GM18951 (cell line): Measurements from ENCODE around the gene FBF1.

Experiments
- POLR2A ChIP-seq: IDR thresholded peaks from 4 replicates; pipeline ENCODE4 v1.6.1; 2011; ENCODE audit warnings: mild to moderate bottlenecking; ENCODE audit not compliant: insufficient read length, insufficient read depth; ENCODE audit errors: extremely low read depth
- in situ Hi-C: fragments of 300-500 bp; cut with MboI; formaldehyde crosslinking; loops from one replicate; pipeline ENCODE4 v1.12.0; 2022; ENCODE audit warnings: low sequenced_read_pairs, mixed read lengths, inconsistent platforms; ENCODE audit not compliant: unreplicated experiment

Gene FBF1

DNA sequence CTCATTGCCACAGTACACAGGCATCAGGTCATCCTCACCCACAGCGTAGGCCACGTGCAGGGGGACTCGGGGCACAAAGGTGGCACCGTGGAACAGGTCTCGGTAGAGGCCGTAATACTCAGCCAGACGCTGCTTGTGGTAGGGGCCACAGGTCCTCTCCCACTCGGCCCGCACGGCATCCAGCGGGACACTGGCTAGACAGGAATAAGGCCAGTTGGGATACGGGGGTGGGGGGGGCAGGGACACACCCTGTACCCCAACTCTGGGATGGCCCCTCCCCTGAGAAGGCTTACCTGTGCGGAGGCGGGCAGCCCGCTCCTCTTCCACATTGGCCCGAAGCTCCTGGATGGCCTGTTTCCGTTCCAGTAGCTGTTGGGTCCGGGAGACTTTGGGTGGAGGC lies 39.1 kb downstream of the FBF1 start:
- in situ Hi-C loops = loop anchor here (25.0 kb wide), 1 partner anchor 386 kb away; no protein-coding TSS in a partner anchor
- TF ChIP-seq POLR2A = no peak

DNA sequence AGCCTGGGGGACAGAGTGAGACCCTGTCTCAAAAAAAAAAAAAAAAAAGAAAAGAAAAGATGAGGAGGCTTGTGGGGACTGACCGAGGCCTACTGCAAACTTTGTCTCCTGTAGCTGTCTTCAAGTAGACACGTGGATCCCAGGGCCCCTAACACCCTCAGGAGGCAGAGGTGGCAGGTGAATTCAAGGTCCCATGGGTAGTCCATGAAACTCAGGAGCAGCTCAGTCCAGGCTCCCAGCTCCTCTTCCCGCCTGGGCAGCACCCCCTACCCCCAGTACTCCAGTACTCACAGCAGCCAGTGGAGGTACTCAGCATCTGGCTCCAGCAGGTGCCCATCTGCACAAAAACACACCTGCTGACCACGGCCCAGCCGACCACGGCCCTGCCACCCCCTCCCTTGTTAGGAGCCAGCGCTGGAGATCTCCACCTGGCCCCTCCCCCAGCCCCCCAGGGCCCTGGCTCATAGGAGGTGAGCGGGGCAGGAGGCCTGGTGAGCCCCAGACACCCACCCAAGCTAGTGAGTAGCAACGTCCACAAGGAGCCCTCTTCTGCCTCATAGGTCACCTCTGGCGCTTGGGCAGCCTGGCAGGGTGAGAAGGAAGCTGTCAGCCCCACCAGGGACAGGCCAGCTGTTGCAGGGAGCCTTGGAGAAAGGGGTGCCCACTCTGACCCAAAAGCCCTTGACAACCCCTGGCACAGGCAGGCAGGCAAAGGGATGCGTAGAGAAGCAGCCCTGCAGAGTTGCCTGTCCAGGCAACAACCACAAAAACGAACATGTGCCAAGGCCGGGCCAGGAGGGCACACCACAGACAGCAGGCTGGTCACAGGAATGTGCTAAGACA lies 39.9 kb downstream of the FBF1 start:
- TF ChIP-seq POLR2A = no peak
- in situ Hi-C loops = loop anchor here (25.0 kb wide), 1 partner anchor 386 kb away; no protein-coding TSS in a partner anchor

DNA sequence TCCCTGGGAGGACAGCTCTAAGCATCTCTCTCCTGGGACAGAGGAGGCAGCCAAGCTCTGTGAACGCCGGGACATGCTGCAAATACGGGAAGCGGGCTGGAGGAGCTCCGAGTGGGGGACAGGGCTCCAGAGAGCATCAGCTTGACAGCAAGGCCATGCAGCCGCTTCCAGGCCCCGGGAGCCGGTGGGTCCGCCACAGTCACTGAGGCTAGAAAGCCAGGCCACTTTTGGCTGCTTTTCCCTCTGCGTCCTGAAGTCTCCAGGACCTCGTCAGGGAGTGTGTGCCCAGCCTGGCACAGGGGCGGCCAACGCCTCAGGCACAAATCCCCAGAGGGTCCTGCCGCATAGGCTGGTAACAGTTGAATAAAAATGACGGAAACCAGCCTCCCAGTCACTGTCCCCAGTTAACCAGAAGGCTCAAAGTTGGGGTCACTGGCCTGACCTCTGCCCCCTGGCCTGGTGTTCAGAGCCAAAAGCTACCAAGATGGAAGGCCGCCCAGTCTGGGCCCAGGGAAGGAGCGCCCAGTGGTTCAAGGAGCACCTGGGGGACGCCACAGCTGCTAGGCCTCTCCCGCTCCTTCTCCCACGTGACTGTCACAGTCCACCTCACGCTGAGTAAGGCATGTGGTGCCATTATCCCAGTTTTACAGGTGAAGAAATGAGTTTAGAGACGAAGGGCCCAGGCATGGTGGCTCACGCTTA lies 40.9 kb downstream of the FBF1 start:
- in situ Hi-C loops = loop anchor here (25.0 kb wide), 1 partner anchor 387 kb away; no protein-coding TSS in a partner anchor
- no peak for TF ChIP-seq POLR2A

DNA sequence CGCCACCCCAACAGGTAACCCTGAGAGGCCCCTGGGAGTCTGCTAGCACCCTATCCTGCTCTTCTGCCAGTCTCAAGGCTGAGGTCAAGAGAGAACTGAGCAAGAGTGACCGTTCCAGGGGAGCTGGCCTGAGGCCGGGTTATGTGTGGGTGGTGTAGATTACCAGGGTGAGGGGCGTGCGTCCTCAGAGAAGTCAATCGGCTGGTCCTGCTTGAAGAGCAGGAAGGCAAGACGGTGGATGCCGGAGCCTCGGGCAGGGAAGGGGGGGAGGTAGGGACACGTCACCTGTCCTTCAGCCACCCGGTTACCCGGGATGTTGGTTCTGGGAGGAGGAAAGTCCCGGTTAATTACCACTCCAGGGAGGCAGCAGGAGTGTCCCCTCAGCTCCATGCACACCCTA lies 41.5 kb downstream of the FBF1 start:
- TF ChIP-seq POLR2A = no peak
- in situ Hi-C loops = no loop called here

DNA sequence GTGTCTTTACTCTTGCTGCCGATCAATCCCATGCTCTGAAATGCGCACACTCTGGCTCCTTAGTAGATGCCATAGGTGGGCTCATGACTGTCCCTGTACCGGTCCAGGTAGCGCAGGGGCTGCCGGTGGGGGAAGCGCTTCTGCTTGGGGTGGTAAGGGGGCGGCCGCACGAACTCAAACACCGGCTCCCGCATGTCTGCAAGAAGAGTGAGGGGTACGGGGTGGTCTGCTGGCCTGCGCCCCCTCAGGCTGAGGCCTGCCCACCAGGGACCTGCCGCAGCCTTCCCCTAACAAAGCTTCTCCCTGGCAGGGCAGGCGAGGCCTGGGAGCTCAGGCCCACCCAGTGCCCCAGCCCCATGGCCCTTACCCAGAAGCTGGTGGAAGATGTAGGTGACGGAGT lies 42.1 kb downstream of the FBF1 start:
- in situ Hi-C loops = no loop called here
- TF ChIP-seq POLR2A = no peak

DNA sequence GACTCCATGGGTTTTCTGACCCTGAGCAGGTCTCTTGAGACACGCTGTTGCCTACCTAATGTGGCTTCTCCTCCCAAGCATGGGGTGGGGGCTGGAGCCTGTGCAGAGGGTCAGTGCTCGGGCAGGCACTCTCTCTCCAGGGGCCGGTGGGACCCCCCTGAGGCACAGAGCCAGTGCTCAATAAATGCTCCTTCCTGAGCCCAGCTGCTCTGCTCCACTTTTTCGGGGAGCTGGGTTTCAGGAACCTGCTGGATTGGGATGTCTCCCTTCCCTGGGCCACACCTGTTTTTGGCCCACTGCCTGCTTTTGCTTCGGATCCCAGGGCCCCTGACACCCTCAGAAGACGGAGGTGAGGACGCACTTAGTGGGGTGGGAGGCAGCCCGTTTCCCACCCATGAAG lies 42.8 kb downstream of the FBF1 start:
- in situ Hi-C loops = no loop called here
- no peak for TF ChIP-seq POLR2A

DNA sequence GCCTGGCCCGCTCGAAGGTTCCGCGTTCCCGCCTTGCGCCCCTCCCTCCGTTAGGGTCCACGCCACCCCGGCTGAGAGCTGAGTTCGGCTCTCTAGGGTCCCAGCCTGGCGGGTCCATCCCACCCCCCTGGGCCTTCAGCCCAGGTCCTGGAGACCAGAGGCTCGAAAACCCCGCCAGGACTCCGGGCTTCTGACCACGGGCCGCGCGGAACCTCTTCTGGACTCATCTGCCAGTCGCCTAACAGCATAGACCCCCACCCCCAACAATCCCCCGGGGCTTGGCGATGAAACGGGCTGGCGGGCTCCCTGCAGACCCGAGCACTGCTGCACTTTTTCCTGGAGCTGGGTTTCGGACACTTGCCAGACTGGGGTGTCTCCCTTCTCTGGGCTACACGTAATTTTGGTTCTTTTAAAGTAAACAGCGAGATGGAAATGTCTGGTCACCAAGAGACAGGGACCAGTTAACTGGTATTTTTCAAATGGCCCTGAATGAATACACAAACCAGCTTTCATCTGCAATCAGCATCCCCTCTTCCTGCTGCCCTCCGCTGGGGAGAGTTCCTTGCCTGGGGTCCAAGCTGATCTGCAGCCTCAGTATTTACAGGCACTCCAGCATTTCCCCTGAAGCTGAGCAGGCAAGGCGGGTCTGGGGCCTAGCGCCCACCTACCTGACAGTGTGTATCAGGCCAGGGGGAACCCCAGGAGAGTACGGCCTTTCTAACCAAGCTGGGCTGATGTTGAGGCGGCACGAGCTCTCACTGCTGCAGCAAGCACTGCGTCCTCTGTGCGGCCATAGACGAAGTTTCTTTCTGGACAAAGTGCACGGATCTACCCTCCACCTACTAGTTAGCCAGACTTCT lies 43.5 kb downstream of the FBF1 start:
- in situ Hi-C loops = no loop called here
- no peak for TF ChIP-seq POLR2A

DNA sequence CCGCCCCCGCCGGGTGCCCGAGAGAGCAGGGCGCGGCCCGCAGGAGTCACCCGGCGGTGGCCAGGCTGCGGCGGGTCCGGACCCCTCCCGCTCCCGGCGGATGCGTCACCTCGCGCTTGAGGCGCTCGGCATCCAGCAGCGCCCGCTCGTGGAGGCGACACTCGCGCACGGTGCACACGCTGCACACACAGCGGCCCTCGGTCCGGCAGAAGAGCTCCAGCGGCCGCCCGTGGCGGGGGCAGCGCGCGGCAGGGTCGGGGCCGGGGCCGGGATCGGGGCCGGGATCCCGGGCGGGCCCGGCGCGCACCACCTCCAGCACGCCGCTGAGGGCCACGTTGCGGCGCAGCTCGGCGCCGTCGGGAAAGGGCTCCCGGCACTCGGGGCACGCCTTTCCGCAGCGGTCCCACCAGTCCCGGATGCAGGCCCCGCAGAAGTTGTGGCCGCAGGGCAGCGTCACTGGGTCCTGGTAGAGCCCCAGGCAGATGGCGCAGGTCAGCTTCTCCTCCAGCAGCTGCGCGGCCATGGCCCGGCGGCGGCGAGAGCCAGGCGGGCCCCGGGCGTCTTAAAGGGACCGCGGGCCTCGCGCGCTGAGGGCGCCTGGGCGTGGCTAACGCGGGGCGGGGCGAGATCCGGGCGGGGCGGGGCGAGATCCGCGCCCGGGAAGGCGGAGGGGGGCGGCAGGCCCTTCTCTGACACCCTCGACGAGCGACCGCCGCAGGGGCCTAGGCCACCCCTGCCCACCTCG lies 44.3 kb downstream of the FBF1 start, which contains the start of gene TRIM65:
Gene TRIM65 (minus strand): TSS at position 537 of the 745 bp plus-strand sequence. CDS start 14 bp downstream, at position 523.
- in situ Hi-C loops = no loop called here
- peak; percentile 86 for TF ChIP-seq POLR2A

DNA sequence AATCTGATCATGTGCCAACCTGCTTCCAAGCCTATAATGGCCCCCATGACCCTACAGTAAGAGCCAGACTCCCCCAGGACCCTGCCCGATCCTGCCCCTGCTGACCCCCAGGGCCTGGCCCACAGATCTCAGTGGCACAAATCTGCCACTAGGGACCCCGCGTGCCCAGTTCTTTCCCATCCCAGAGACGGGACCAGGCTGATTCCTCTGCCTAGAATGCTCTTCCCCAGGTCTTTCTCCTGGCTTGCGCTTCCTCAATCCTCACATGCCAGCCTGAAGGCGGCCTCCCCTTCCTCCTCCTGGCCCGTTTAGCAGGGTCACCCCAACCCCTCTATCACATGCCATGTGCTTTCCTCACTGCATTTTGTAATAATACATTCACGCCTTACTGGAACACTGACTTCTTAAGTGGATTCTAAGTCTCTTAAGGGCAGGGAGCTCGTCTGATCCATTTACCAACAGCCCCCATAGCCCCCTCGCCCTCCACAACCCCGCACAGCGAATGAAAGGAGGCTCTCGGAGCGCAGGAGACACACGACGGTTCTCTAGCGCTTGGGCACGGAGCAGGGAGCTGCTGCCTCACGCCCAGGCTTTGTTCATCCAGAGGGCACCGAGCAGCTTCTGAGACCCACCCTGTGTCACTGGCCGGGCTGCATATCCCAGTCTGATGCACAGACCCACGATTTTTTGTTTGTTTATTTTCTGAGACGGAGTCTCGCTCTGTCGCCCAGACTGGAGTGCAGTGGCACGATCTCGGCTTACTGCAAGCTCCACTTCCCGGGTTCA lies 45.3 kb downstream of the FBF1 start:
- no peak for TF ChIP-seq POLR2A
- in situ Hi-C loops = no loop called here

DNA sequence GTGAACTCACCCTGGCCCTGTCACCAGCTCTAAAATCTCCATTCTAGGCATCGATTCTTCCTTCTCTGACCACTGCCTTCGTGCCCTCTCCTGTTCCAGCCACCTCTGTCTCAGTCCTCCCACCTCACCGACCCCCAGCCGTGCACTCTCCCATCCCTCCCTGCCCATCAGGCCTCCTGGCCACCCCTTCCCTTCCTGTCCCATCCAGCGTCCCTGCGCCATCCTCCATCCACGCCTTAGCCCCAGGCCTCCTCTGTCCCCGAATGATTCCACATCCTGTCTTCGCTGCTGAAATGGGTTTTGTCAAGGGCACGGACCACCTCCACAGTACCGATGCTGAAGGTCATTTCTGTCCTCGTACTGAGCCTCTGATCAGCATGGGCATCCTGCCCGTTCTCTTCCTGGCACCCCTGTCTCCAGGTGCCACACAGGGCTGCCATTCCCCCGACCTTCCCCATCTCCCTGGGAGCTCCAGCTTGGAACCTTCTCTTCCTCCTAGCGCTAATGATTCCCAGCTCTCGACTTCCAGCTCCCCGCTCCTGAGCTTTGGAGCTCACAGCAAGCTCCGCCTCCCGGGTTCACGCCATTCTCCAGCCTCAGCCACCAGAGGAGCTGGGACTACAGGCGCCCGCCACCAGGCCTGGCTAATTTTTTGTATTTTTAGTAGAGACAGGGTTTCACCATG lies 46.7 kb downstream of the FBF1 start:
- in situ Hi-C loops = no loop called here
- no peak for TF ChIP-seq POLR2A
